Stomach smooth muscle (tissue), 2 donors: ENCODE data around the gene PSORS1C1.
"Not testable (repeated sequence)": the region's sequence is repeated elsewhere in the genome, so short reads cannot be mapped to it uniquely, and the experiment has no call there.

Experiments used
- H3K27ac ChIP-seq: one replicate; pipeline ENCODE4 v1.7.0; 2013; ENCODE audit warnings: mild to moderate bottlenecking, low read length, inconsistent platforms
- H3K27me3 ChIP-seq, 2 donors: one replicate each; pipeline ENCODE4 v1.7.0; 2013; ENCODE audit warnings: low read length in 2 of 2; ENCODE audit not compliant: insufficient read depth in 2 of 2, control insufficient read depth in 1 of 2
- H3K36me3 ChIP-seq, 2 donors: one replicate each; pipeline ENCODE4 v1.7.0; 2013; ENCODE audit warnings: low read length in 2 of 2; ENCODE audit not compliant: control insufficient read depth in 2 of 2, insufficient read depth in 2 of 2
- H3K4me1 ChIP-seq: one replicate; pipeline ENCODE4 v1.7.0; 2013; ENCODE audit warnings: low read length; ENCODE audit not compliant: control insufficient read depth, insufficient read depth
- H3K4me3 ChIP-seq, 2 donors: one replicate each; pipeline ENCODE4 v1.7.0; 2013; ENCODE audit warnings: low read length in 2 of 2
- H3K9ac ChIP-seq, 2 donors: one replicate each; pipeline ENCODE4 v1.7.0; 2013; ENCODE audit warnings: low read length in 2 of 2, mild to moderate bottlenecking in 1 of 2
- H3K9me3 ChIP-seq, 2 donors: one replicate each; pipeline ENCODE4 v1.7.0; 2013; ENCODE audit warnings: low read length in 2 of 2; ENCODE audit not compliant: control insufficient read depth in 2 of 2
- donor health status: healthy.
- donor health status: Pancreatic carcinoma.

The PSORS1C1 gene

GRCh38 chr6:31114541-31114878 lies at the start of gene PSORS1C1:
Gene PSORS1C1 (plus strand): TSS chr6:31114800. CDS start chr6:31129633, 14,833 bp downstream.
- Histone ChIP-seq H3K9me3 (no peaks in the 10 kb centered on the region), H3K9ac (peak within 1 kb of the TSS in 1 of 2 donors; percentile 21), H3K36me3 (no peaks in the 10 kb centered on the region), H3K4me1 (peaks cover 21% of the 10 kb centered on the region), H3K27me3 (peaks cover 2 to 3% of the 10 kb centered on the region in 2 donors), H3K4me3 (peak within 1 kb of the TSS in 1 of 2 donors; percentile 57), H3K27ac (peak within 1 kb of the TSS; percentile 31)

- peaks cover 3% of the 10 kb centered on the region for H3K4me1 ChIP-seq
- no peaks in the 10 kb centered on the region for H3K36me3 ChIP-seq
- H3K27me3 ChIP-seq: peaks cover 3% of the 10 kb centered on the region in 2 donors
- H3K9ac ChIP-seq: no peak overlapping the region
- no peak overlapping the region for H3K4me3 ChIP-seq
- H3K27ac ChIP-seq: no peak overlapping the region
- H3K9me3 ChIP-seq: no peaks in the 10 kb centered on the region
These were observed 49.0 kb upstream of the PSORS1C1 start for GRCh38 chr6:31065556-31065955.

- not testable (repeated sequence) for H3K4me3 ChIP-seq, H3K4me1 ChIP-seq, H3K36me3 ChIP-seq, H3K9me3 ChIP-seq, H3K27ac ChIP-seq, H3K27me3 ChIP-seq, H3K9ac ChIP-seq
These were observed 47.6 kb upstream of the PSORS1C1 start for GRCh38 chr6:31067028-31067427.

- H3K9me3 ChIP-seq, H3K27ac ChIP-seq, H3K4me3 ChIP-seq, H3K9ac ChIP-seq, H3K4me1 ChIP-seq, H3K36me3 ChIP-seq, H3K27me3 ChIP-seq: not testable (repeated sequence)
These were observed 46.5 kb upstream of the PSORS1C1 start for GRCh38 chr6:31067891-31068668.

GRCh38 chr6:31068669-31069340 lies 45.8 kb upstream of the PSORS1C1 start:
- H3K9ac ChIP-seq: no peak overlapping the region
- H3K4me3 ChIP-seq: no peak overlapping the region
- H3K36me3 ChIP-seq: no peaks in the 10 kb centered on the region
- H3K9me3 ChIP-seq: no peaks in the 10 kb centered on the region
- peaks cover 13% of the 10 kb centered on the region for H3K4me1 ChIP-seq
- peaks cover 0 to 3% of the 10 kb centered on the region in 2 donors for H3K27me3 ChIP-seq
- H3K27ac ChIP-seq: no peak overlapping the region

- H3K9ac ChIP-seq: no peak overlapping the region
- H3K9me3 ChIP-seq: no peaks in the 10 kb centered on the region
- H3K4me1 ChIP-seq: peaks cover 13% of the 10 kb centered on the region
- H3K27me3 ChIP-seq: no peaks in the 10 kb centered on the region
- no peak overlapping the region for H3K4me3 ChIP-seq
- H3K36me3 ChIP-seq: no peaks in the 10 kb centered on the region
- no peak overlapping the region for H3K27ac ChIP-seq
These were observed 43.8 kb upstream of the PSORS1C1 start for GRCh38 chr6:31070711-31071197.

DNA sequence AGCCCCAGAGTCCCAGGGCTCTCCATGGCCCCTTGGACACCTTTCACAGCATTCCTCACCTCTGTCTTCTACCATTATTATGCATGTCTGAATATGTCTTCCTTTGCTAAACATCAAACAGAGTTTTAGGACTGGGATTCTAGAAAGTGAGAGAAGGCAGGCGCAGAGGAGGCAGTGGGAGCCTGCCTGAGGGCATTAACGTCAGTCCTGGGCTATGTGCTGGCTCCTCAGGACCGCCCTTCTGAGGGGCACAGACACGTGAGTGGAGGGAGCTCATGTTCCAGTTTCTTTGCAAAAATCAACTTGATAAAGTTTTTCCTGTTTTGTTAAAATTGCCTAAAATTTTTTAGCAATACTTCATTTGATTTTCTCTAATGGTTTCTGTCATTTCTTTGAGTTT lies 40.2 kb upstream of the PSORS1C1 start:
- Histone ChIP-seq H3K27ac (no peak overlapping the region), H3K36me3 (no peaks in the 10 kb centered on the region), H3K27me3 (no peaks in the 10 kb centered on the region), H3K9me3 (no peaks in the 10 kb centered on the region), H3K4me3 (no peak overlapping the region), H3K4me1 (peaks cover 13% of the 10 kb centered on the region), H3K9ac (no peak overlapping the region)

DNA sequence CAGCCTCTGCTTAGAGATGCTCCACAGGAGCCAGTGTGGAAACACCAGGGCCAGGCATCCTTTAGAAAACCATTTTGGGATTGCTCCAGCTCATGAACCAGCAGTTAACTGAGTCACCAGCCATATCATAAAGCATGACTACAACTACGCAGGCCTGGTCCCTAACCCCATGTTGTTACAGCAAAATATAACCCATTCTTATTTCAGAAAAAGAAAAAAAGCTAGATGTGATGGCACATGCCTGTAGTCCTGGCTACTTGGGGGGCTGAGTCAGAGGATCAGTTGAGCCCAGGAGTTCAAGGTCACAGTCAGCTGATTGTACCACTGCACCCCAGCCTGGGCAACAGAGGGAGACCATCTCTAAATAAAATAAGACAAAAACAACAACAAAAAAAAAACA lies 39.1 kb upstream of the PSORS1C1 start:
- H3K9ac ChIP-seq: no peak overlapping the region
- H3K36me3 ChIP-seq: no peaks in the 10 kb centered on the region
- H3K27me3 ChIP-seq: no peaks in the 10 kb centered on the region
- no peaks in the 10 kb centered on the region for H3K9me3 ChIP-seq
- H3K27ac ChIP-seq: no peak overlapping the region
- H3K4me1 ChIP-seq: peaks cover 12% of the 10 kb centered on the region
- no peak overlapping the region for H3K4me3 ChIP-seq

DNA sequence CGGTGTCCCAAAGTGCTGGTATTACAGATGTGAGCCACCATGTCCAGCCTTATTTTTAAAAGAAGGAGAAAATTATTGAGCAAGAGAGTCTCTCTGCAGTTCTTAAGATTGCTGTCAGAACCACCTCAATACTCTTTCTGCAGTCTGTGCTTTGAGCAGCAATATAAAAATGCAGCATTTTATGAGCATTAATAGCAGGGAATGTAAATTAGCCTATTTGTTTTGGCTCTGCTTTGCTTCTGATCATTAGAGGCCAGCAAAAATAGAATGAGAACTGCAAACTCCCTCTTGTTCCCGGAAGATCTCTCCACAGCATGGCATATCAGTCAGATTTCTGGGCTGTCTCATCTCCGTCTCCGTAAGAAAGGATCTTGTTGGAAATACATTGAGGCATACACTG lies 38.0 kb upstream of the PSORS1C1 start:
- Histone ChIP-seq H3K9me3 (no peaks in the 10 kb centered on the region), H3K4me1 (peaks cover 12% of the 10 kb centered on the region), H3K27me3 (no peaks in the 10 kb centered on the region), H3K4me3 (no peak overlapping the region), H3K9ac (no peak overlapping the region), H3K36me3 (no peaks in the 10 kb centered on the region), H3K27ac (no peak overlapping the region)

- no peaks in the 10 kb centered on the region for H3K9me3 ChIP-seq
- no peak overlapping the region for H3K9ac ChIP-seq
- no peak overlapping the region for H3K27ac ChIP-seq
- H3K27me3 ChIP-seq: no peaks in the 10 kb centered on the region
- H3K36me3 ChIP-seq: no peaks in the 10 kb centered on the region
- H3K4me3 ChIP-seq: peak overlapping the region in 1 of 2 donors; percentile 52
- peaks cover 2% of the 10 kb centered on the region for H3K4me1 ChIP-seq
These were observed 34.8 kb upstream of the PSORS1C1 start for GRCh38 chr6:31079656-31080261.
